GM18861 (cell line): ENCODE data around the gene UBE2D4.
"Not testable (repeated sequence)": the region's sequence is repeated elsewhere in the genome, so short reads cannot be mapped to it uniquely, and the experiment has no call there.

ENCODE experiments used
- ATAC-seq: cut with Tn5 transposase; IDR thresholded peaks from one replicate; pipeline ENCODE4 v1.9.1; 2021; ENCODE audit not compliant: unreplicated experiment

Gene UBE2D4

DNA sequence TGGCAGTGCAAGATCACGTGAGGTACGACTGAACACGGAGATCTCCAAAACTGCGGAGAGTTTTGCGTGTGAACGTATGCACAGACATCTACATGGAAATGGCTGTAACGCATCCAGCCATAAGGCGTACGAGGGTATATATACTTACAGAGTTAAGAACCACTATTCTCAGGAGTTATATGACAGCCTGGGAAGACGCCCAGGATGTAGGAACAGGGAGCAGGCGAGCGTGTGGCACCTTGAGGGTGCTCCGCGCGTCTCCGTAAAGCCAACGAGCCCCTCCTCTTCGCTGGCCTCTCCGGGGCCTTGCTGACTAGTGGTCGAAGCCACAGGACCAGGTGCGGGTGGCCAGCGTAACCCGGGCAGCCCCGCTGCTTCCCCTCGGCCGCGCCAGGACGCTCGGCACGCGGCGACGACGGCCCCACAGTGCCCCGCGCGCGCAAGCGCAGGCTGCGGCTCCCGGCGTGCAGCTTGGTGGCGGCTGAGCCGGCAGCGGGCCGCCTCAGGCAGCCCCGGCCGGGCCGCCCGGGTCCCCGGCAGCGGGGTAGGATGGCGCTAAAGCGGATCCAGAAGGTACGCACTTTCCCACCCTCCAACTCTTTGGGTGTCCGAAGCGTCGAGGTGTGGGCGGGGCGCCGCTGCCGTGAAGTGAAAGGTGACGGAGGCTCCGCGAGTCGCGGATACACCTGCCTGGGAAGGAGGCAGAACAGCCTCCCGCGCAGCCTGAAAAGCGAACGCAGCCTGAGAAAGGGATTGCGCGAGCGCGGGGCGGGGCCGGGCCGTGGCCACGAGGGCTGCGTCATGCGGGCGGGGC lies at the start of gene UBE2D4:
Gene UBE2D4 (plus strand): TSS at position 453 of the 814 bp plus-strand sequence. CDS start 97 bp downstream, at position 550.
- peak; percentile 76 for ATAC-seq

DNA sequence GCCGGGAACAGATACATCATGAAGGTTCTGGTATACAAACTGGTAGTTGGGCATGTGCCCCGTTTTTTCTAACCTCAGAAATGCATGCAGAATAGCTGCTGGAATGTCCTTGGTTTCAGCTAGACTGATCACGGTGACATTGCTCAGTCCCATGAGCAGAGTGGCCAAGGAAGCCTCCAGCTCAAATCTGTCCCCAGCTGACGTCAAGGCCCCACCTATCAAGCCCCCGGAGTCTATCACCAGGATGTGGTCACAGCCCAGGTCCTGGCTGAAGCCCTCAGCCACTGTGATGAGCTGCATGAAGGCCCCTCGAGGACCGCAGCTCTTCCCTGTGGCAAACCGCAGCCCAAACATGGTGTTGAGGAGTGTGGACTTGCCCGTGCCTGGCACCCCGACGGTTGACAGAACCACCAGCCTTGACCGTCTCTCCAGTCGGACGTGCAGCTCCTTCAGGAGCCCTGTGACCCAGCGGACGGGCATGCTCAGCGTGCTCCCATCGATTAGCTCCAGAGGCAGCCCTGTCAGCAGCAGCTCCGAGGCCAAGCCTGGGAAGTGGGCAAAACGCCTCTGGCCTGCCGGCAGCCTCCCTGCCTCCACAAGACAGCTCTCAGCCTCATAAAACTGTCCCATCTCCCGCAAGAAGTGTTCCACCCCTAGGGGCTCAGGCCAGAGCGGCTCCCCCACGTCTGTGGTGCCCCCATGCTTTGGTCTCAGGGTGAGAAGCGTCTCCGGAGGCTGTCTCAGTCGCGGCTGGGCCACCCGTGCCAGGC lies 49.1 kb upstream of the UBE2D4 start:
- ATAC-seq, result no peak

DNA sequence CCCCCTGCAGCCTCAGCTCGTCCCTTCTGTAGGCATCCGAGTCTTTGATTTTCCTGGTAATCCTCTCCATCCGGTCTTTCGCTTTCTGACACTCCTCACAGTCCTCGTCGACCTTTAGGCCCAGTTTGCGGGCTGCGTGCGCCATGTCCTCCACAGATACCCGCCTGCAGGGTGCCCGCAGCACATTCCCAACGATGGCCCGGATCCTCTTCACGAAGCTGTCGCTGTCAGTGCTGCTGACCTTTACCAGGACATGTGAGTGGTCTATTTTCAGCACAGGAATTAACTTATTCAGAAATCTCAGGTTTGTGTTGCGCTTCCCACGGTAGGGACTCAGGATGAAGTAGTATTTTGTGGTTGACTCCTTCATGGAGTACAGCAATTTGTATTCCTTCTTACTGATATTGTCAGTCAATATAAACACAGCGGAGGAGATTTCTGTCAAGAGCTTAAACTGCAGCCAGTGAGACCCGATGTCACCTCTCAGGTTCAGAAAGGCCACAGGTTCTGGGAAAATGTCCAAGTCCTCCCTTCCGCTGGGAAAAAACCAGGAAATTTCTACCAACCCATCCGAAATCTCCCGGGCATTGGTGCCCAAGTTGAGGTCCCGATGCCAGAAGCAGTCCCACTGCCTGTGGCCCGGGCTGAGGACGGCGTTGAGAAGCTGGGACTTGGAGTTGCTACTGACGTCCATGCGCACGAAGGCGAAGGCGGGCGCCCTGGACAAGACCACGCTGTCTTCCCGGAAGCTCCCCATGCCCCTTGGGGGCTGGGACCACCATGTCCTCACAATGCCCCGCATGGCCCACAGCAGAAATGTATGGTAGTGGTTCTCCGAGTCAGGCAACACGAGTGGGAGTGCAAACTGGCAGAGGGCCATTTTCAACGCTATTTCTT lies 48.0 kb upstream of the UBE2D4 start:
- ATAC-seq, result no peak

- ATAC-seq, result no peak
Observed at GRCh38 chr7:43878867-43879266, 47.4 kb upstream of the UBE2D4 start.

- ATAC-seq, result no peak
Observed at GRCh38 chr7:43879477-43879876, 46.8 kb upstream of the UBE2D4 start.

DNA sequence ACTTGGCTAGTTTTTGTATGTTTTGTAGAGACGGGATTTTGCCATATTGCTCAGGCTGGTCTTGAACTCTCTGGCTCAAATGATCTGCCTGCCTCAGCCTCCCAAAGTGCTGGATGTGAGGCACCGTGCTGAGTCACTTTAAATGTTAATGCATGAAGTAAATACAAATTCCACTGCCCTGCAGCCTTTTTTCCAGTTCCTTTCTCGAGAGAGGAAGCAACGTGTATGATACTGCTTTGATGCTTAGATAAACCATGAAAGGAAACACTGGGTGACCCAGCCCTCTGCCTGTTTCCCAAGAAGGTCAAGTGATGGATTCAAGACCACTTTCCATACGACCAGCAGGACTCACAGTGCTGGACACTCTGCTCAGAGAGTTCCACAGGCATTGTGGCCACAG lies 45.6 kb upstream of the UBE2D4 start:
- no peak for ATAC-seq

DNA sequence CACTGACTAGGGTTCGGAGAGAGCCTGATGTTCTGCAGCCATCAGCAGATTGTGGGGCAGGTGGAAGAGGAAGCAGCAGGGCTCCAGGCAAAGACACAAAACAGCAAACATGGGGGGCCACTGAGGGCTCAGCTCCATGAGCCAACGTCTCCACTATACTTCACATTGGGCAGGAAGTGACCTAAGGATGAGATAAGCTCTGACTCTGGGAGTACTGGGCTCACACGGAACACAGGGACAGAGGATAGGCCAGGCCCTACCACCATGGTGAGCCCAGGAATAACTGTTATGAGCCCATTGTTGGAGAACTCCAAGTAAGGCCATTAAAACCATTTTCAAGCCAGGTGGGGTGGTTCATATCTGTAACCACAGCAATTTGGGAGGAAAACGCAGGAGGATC lies 42.0 kb upstream of the UBE2D4 start:
- ATAC-seq, result no peak

DNA sequence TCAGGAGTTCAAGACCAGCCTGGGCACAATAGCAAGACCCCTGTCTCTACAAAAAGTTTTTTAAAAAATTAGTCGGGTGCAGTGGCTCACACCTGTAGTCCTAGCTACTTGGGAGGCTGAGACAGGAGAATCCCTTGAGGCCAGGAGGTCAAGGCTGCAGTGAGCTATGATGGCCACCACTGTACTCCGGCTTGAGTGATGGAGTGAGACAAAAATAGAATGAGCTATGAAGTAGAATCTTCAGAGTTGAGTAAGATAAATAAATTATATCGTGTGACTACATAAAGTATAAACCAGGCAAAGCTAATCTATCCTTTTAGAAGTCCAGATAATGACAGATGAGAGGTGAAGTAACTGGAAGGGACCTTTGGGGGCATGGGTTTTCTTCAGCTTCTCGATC lies 41.6 kb upstream of the UBE2D4 start:
- ATAC-seq, result no peak

GRCh38 chr7:43888993-43889945 lies 37.0 kb upstream of the UBE2D4 start:
- ATAC-seq, result no peak

GRCh38 chr7:43890468-43890867 lies 35.8 kb upstream of the UBE2D4 start:
- no peak for ATAC-seq

GRCh38 chr7:43891069-43891955 lies 34.9 kb upstream of the UBE2D4 start:
- no peak for ATAC-seq

DNA sequence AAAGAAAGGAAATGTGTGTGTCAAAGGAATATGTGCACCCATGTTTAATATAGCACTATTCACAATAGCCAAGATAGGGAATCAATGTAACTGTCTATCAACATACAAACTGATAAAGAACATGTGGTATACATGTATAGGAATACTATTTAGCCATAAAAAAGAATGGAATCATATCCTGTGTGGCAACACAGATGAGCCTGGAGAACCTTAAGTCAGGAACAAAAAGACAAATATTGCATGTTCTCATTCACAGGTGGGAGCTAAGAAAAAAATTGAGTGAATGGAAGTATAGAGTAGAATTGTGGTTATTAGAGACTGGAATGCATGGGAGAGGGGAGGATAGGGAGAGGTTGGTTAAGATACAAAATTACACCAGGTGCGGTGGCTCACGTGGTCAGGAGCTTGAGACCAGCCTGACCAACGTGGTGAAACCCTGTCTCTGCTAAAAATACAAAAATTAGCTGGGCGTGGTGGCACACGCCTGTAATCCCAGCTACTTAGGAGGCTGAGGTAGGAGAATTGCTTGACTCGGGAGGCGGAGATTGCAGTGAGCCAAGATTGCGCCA lies 30.3 kb upstream of the UBE2D4 start:
- no peak for ATAC-seq

GRCh38 chr7:43898571-43898970 lies 27.7 kb upstream of the UBE2D4 start:
- not testable (repeated sequence) for ATAC-seq

GRCh38 chr7:43902542-43903054 lies 23.6 kb upstream of the UBE2D4 start:
- ATAC-seq, result no peak

DNA sequence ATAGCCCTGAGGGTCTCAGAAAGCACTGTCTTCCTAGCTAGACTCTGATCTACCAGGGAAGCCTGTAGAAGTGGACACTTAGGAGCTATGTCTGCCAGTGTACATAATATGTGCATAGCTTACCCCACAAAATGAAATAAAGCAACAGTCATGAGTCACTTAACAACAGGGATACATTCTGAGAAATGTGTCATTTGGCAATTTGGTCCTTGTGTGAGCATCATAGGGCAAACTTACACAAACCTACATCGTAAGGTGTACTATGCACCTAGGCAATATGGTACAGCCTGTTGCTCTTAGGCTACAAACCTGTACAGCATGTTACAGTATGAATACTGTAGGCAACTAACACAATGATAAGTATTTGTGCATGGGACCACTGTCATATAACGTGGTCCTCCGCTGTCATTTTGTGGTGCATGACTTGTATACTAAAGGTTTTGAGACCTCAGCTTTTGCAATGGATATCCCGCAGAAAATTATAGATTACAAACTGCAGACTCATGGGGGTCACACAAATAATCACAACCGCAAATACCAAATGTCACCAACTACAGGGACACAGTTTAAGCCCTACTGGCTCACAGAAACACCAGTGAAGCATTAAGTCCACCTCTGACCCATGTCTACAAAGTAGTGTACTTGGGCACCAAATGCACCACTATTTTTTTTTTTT lies 21.6 kb upstream of the UBE2D4 start:
- no peak for ATAC-seq

DNA sequence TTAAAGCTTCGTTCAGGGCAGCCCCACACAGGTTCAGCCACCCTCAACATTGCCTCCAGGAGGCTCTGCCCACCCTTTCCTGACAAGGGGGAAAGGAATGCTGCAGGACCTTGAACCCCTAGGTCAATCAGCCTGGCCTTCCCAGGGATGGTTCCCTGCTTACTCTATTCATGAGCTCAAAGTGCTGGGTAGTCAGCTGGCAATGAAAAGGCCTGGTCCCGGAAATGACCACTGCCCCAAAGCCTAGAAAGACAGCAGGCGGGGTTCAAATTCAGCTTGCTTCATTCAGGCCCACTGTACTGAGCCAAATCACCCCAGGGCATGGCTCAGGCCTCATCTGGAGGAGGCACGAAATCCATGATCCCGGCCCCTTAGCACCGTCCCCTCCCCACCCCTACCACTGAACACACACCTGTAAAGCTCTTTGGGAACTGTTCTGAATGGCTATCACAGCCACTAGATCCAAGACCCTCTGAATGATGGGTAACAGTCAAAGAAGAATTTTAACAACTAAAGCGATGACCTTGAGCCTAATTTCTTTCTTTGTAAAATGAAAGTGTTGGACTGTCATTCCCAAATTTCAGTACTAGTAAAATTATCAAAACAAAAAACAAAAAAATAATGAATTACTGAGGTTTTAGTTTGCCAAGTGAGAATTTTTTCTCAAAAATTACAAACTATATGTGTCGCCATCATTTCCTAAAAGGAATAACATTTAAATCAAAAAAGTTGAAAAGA lies 20.9 kb upstream of the UBE2D4 start:
- ATAC-seq, result no peak

GRCh38 chr7:43905956-43906330 lies 20.3 kb upstream of the UBE2D4 start:
- no peak for ATAC-seq
